ENCODE measurements around the gene ADAM8. TPM values are rescaled to one million over a fixed set of nuclear protein-coding genes. Genes with fewer than 3 reads are reported as not detected.
"Not testable (repeated sequence)": the region's sequence is repeated elsewhere in the genome, so short reads cannot be mapped to it uniquely, and the experiment has no call there.

The ADAM8 gene
- total RNA-seq, 4 donors from 2014 or later, result 0.90 to 2.1 (median 1.2) TPM

DNA sequence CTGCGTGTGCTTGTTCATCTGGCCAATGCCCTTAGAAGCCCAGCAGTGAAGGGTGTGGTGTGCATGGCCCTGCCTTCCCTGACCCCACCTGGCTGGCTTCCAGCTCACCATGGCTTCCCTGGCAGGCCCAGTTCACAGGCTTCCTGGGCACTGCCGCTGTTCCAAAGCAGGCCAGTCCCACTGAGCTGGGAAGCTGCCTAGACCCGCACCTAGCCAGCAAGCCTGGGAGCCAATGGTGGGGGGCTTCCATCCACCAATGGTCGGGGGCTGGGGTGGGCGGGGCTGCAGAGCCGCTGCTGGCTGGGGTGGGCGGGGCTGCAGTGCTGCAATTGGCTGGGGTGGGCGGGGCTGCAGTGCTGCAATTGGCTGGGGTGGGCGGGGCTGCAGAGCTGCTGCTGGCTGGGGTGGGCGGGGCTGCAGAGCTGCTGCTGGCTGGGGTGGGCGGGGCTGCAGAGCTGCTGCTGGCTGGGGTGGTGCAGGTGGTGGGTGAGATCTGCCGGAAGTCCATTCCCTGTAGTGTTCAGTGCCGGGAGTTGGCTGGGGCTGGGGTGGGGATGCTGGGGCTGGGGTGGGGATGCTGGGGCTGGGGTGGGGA is 47.6 kb upstream of the ADAM8 start:
- Histone ChIP-seq H3K9me3 (no peaks in the 10 kb centered on the region), H3K27ac (no peak overlapping the region), H3K36me3 (no peaks in the 10 kb centered on the region), H3K27me3 (peaks cover 54 to 79% (median 55%) of the 10 kb centered on the region in 3 donors), H3K4me1 (no peaks in the 10 kb centered on the region), H3K4me3 (peak overlapping the region in 1 of 4 donors; percentile 34)
- intact Hi-C loops (cut with DNase I; ENCODE audit: low total_unique reads), result loop anchor here (10.0 kb wide), 1 partner anchor 201 kb away; the partner anchor contains the start of gene CYP2E1
- DNase-seq, result peak in 1 of 2 donors; percentile 37
- TF ChIP-seq, protein P1, sequence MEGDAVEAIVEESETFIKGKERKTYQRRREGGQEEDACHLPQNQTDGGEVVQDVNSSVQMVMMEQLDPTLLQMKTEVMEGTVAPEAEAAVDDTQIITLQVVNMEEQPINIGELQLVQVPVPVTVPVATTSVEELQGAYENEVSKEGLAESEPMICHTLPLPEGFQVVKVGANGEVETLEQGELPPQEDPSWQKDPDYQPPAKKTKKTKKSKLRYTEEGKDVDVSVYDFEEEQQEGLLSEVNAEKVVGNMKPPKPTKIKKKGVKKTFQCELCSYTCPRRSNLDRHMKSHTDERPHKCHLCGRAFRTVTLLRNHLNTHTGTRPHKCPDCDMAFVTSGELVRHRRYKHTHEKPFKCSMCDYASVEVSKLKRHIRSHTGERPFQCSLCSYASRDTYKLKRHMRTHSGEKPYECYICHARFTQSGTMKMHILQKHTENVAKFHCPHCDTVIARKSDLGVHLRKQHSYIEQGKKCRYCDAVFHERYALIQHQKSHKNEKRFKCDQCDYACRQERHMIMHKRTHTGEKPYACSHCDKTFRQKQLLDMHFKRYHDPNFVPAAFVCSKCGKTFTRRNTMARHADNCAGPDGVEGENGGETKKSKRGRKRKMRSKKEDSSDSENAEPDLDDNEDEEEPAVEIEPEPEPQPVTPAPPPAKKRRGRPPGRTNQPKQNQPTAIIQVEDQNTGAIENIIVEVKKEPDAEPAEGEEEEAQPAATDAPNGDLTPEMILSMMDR (IDR thresholded peaks at IDR 0.05 in 4 of 5, conservative IDR thresholded peaks at IDR 0.05 in 1 of 5), result no peak
- no peak for TF ChIP-seq POLR2A (IDR thresholded peaks at IDR 0.05)
- in situ Hi-C loops (cut with MboI; ENCODE audit: low sequenced_read_pairs in 4 of 4), result no loop called here
- no peak for ATAC-seq

DNA sequence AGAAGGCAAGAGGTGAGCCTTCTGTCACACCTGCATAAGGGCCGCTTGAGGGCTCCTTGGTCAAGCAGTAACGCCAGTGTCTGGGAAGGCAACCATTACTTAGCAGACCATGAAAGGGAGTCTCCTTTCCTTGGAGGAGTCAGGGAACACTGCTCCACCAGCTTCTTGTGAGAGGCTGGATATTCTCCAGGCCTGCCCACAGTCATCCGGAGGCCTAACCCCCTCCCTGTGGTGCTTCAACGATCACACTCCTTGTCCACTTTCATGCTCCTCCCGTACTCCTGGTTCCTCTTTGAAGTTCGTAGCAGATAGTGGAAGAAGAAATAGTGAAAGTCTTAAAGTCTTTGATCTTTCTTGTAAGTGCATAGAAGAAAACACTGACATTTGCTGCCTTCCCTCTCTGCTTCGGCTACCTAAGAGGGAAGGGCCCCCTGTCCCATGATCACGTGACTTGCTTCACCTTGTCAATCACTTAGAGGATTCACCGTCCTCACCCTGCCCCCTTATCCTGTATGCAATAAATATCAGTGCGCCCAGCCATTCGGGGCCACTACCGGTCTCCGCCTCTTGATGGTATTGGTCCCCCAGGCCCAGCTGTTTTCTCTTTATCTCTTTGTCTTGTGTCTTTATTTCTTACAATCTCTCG is 45.5 kb upstream of the ADAM8 start:
- ATAC-seq; H3K27ac ChIP-seq; H3K4me3 ChIP-seq; in situ Hi-C loops (cut with MboI; ENCODE audit: low sequenced_read_pairs in 4 of 4); H3K4me1 ChIP-seq; DNase-seq; H3K9me3 ChIP-seq; H3K36me3 ChIP-seq: not testable (repeated sequence)
- H3K27me3 ChIP-seq, result peaks cover 38 to 68% (median 43%) of the 10 kb centered on the region in 3 donors
- intact Hi-C loops (cut with DNase I; ENCODE audit: low total_unique reads), result loop anchor here (10.0 kb wide), 1 partner anchor 203 kb away; the partner anchor contains the start of gene CYP2E1

DNA sequence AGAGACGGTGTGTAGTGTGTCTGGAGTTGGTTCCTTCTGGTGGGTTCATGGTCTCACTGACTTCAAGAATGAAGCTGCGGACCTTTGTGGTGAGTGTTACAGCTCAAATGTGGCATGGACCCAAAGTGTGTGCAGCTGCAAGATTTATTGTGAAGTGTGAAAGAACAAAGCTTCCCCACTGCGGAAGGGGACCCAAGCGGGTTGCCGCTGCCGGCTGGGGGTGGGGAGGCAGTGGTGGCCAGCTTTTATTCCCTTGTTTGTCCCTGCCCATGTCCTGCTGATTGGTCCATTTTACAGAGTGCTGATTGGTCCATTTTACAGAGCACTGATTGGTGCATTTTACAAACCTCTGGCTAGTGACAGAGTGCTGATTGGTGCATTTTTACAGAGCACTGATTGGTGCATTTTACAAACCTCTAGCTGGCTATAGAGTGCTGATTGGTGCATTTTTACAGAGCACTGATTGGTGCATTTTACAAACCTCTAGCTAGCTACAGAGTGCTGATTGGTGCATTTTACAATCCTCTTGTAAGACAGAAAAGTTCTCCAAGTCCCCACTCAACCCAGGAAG is 44.3 kb upstream of the ADAM8 start:
- in situ Hi-C loops (cut with MboI; ENCODE audit: low sequenced_read_pairs in 4 of 4); H3K4me1 ChIP-seq; H3K36me3 ChIP-seq; ATAC-seq; DNase-seq; H3K4me3 ChIP-seq; H3K9me3 ChIP-seq; H3K27ac ChIP-seq: not testable (repeated sequence)
- peaks cover 25 to 55% (median 31%) of the 10 kb centered on the region in 3 donors for H3K27me3 ChIP-seq
- intact Hi-C loops (cut with DNase I; ENCODE audit: low total_unique reads), result loop anchor here (10.0 kb wide), 1 partner anchor 204 kb away; the partner anchor contains the start of gene CYP2E1

DNA sequence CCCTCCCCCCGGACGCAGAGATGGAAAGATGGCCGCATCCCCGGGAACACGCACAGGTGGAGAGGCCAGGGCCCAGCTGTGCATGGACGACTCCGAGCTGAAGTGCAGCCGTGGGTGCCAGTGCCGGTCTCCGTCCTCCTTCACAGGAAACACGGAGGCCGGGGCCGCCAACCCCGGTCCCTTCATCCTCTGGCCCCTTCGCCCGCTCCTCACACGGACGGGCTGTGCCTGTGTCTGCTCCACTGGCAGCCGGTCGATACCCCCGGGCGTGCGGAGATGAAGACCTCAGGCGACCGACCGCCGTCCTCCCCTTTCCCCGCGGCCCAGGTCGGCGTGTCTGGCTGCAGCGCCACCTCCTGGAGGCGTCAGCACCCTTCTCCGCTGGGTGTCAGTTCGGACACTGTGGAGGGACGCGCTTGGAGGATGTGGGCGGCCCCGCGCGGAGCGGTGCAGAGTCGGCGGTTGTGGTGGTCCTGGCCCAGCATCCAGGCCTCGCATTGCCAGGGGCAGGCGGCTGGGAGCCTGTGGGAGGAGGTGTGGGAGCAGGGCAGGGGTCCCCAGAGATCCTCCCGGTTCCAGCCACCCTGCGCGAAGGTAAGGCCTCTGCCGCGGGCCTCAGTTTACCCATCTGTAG is 41.9 kb upstream of the ADAM8 start:
- intact Hi-C loops (cut with DNase I; ENCODE audit: low total_unique reads), result no loop called here
- no peak for DNase-seq
- TF ChIP-seq POLR2A (IDR thresholded peaks at IDR 0.05), result no peak
- TF ChIP-seq, protein P1 (IDR thresholded peaks at IDR 0.05 in 4 of 5, conservative IDR thresholded peaks at IDR 0.05 in 1 of 5), result peak; percentile 17 to 68 (median 43)
- no peaks in the 10 kb centered on the region for H3K9me3 ChIP-seq
- no peak overlapping the region for H3K27ac ChIP-seq
- in situ Hi-C loops (cut with MboI; ENCODE audit: low sequenced_read_pairs in 4 of 4), result no loop called here
- ATAC-seq, result peak in 1 of 2 donors; percentile 53
- peaks cover 0 to 3% of the 10 kb centered on the region in 2 donors for H3K4me1 ChIP-seq
- peaks cover 13 to 37% (median 16%) of the 10 kb centered on the region in 3 donors for H3K27me3 ChIP-seq
- peak overlapping the region in 2 of 4 donors; percentile 30 to 38 for H3K4me3 ChIP-seq
- H3K36me3 ChIP-seq, result no peaks in the 10 kb centered on the region

DNA sequence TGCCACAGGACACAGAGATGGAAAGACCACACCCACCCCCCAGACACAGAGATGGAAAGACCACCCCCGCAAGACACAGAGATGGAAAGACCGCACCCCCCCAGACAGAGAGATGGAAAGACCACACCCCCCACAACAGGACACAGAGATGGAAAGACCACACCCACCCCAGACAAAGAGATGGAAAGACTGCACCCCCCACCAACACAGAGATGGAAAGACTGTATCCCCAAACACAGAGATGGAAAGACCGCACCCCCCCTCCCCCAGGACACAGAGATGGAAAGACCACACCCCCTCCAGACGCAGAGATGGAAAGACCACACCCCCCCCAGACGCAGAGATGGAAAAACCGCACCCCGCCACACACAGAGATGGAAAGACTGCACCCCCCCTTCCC is 40.1 kb upstream of the ADAM8 start:
- intact Hi-C loops (cut with DNase I; ENCODE audit: low total_unique reads) (no loop called here), in situ Hi-C loops (cut with MboI; ENCODE audit: low sequenced_read_pairs in 4 of 4) (no loop called here)
- Histone ChIP-seq H3K4me3 (no peak overlapping the region), H3K27ac (no peak overlapping the region), H3K27me3 (peaks cover 13 to 30% (median 16%) of the 10 kb centered on the region in 3 donors), H3K9me3 (no peaks in the 10 kb centered on the region), H3K36me3 (peaks cover 0 to 10% of the 10 kb centered on the region in 2 donors), H3K4me1 (peaks cover 0 to 3% of the 10 kb centered on the region in 2 donors)
- no peak for TF ChIP-seq POLR2A (IDR thresholded peaks at IDR 0.05)
- TF ChIP-seq, protein P1 (IDR thresholded peaks at IDR 0.05 in 4 of 5, conservative IDR thresholded peaks at IDR 0.05 in 1 of 5), result no peak
- DNase-seq (no peak), ATAC-seq (no peak)
